ENCODE data around the gene KRTAP10-10.
"Not testable (repeated sequence)": the region's sequence is repeated elsewhere in the genome, so short reads cannot be mapped to it uniquely, and the experiment has no call there.

Gene KRTAP10-10

GRCh38 chr21:44681861-44682579 lies 44.9 kb downstream of the KRTAP10-10 start, which contains the start of gene KRTAP12-1:
TSS of gene KRTAP12-1 (minus strand) at chr21:44682163. CDS start at chr21:44682123, 40 bp downstream.
- H3K9me3 ChIP-seq (ENCODE audit: control insufficient read depth in 2 of 2, low read length in 2 of 2): no peaks in the 10 kb centered on the region
- no peaks in the 10 kb centered on the region for H3K36me3 ChIP-seq (ENCODE audit: control insufficient read depth in 2 of 2, insufficient read depth in 2 of 2, low read length in 2 of 2)
- H3K27ac ChIP-seq (ENCODE audit: low read depth in 2 of 2, low read length in 2 of 2): no peak within 1 kb of the TSS
- H3K9ac ChIP-seq (ENCODE audit: low read depth in 1 of 2, low read length in 2 of 2): no peak within 1 kb of the TSS
- H3K4me3 ChIP-seq (ENCODE audit: low read length in 2 of 2): no peak within 1 kb of the TSS
- no peaks in the 10 kb centered on the region for H3K4me1 ChIP-seq (ENCODE audit: control insufficient read depth in 2 of 2, insufficient read depth in 2 of 2, low read length in 2 of 2)
- peaks cover 0 to 5% of the 10 kb centered on the region in 2 donors for H3K27me3 ChIP-seq (ENCODE audit: control insufficient read depth in 2 of 2, insufficient read depth in 2 of 2, low read length in 2 of 2)

GRCh38 chr21:44682580-44683151 lies 45.5 kb downstream of the KRTAP10-10 start:
- no peaks in the 10 kb centered on the region for H3K4me1 ChIP-seq (ENCODE audit: control insufficient read depth in 2 of 2, insufficient read depth in 2 of 2, low read length in 2 of 2)
- H3K4me3 ChIP-seq (ENCODE audit: low read length in 2 of 2): no peak overlapping the region
- H3K9me3 ChIP-seq (ENCODE audit: control insufficient read depth in 2 of 2, low read length in 2 of 2): no peaks in the 10 kb centered on the region
- no peaks in the 10 kb centered on the region for H3K36me3 ChIP-seq (ENCODE audit: control insufficient read depth in 2 of 2, insufficient read depth in 2 of 2, low read length in 2 of 2)
- H3K9ac ChIP-seq (ENCODE audit: low read depth in 1 of 2, low read length in 2 of 2): no peak overlapping the region
- H3K27ac ChIP-seq (ENCODE audit: low read depth in 2 of 2, low read length in 2 of 2): no peak overlapping the region
- peaks cover 0 to 5% of the 10 kb centered on the region in 2 donors for H3K27me3 ChIP-seq (ENCODE audit: control insufficient read depth in 2 of 2, insufficient read depth in 2 of 2, low read length in 2 of 2)

GRCh38 chr21:44684077-44684476 lies 46.9 kb downstream of the KRTAP10-10 start:
- Histone ChIP-seq H3K27me3 (ENCODE audit: control insufficient read depth in 2 of 2, insufficient read depth in 2 of 2, low read length in 2 of 2) (peaks cover 0 to 5% of the 10 kb centered on the region in 2 donors), H3K9ac (ENCODE audit: low read depth in 1 of 2, low read length in 2 of 2) (no peak overlapping the region)

GRCh38 chr21:44684483-44684882 lies 47.3 kb downstream of the KRTAP10-10 start:
- Histone ChIP-seq H3K4me1 (ENCODE audit: control insufficient read depth in 2 of 2, insufficient read depth in 2 of 2, low read length in 2 of 2) (no peaks in the 10 kb centered on the region), H3K27ac (ENCODE audit: low read depth in 2 of 2, low read length in 2 of 2) (no peak overlapping the region), H3K9me3 (ENCODE audit: control insufficient read depth in 2 of 2, low read length in 2 of 2) (no peaks in the 10 kb centered on the region), H3K4me3 (ENCODE audit: low read length in 2 of 2) (no peak overlapping the region), H3K36me3 (ENCODE audit: control insufficient read depth in 2 of 2, insufficient read depth in 2 of 2, low read length in 2 of 2) (no peaks in the 10 kb centered on the region), H3K27me3 (ENCODE audit: control insufficient read depth in 2 of 2, insufficient read depth in 2 of 2, low read length in 2 of 2) (peaks cover 0 to 5% of the 10 kb centered on the region in 2 donors), H3K9ac (ENCODE audit: low read depth in 1 of 2, low read length in 2 of 2) (no peak overlapping the region)

More at GRCh38 chr21:44684077-44684476, 46.9 kb downstream of the KRTAP10-10 start:
- Histone ChIP-seq H3K9me3 (ENCODE audit: control insufficient read depth in 2 of 2, low read length in 2 of 2) (no peaks in the 10 kb centered on the region), H3K36me3 (ENCODE audit: control insufficient read depth in 2 of 2, insufficient read depth in 2 of 2, low read length in 2 of 2) (no peaks in the 10 kb centered on the region), H3K27ac (ENCODE audit: low read depth in 2 of 2, low read length in 2 of 2) (no peak overlapping the region), H3K4me1 (ENCODE audit: control insufficient read depth in 2 of 2, insufficient read depth in 2 of 2, low read length in 2 of 2) (no peaks in the 10 kb centered on the region), H3K4me3 (ENCODE audit: low read length in 2 of 2) (no peak overlapping the region)

- H3K36me3 ChIP-seq (ENCODE audit: control insufficient read depth in 2 of 2, insufficient read depth in 2 of 2, low read length in 2 of 2); H3K27me3 ChIP-seq (ENCODE audit: control insufficient read depth in 2 of 2, insufficient read depth in 2 of 2, low read length in 2 of 2); H3K9ac ChIP-seq (ENCODE audit: low read depth in 1 of 2, low read length in 2 of 2); H3K4me1 ChIP-seq (ENCODE audit: control insufficient read depth in 2 of 2, insufficient read depth in 2 of 2, low read length in 2 of 2); H3K27ac ChIP-seq (ENCODE audit: low read depth in 2 of 2, low read length in 2 of 2); H3K4me3 ChIP-seq (ENCODE audit: low read length in 2 of 2); H3K9me3 ChIP-seq (ENCODE audit: control insufficient read depth in 2 of 2, low read length in 2 of 2): not testable (repeated sequence)
These were observed 47.9 kb downstream of the KRTAP10-10 start for GRCh38 chr21:44685050-44685449.

- H3K27me3 ChIP-seq (ENCODE audit: control insufficient read depth in 2 of 2, insufficient read depth in 2 of 2, low read length in 2 of 2): peaks cover 4 to 6% of the 10 kb centered on the region in 2 donors
These were observed 49.0 kb downstream of the KRTAP10-10 start for GRCh38 chr21:44686000-44686781.

GRCh38 chr21:44686843-44687561 lies 49.8 kb downstream of the KRTAP10-10 start:
- Histone ChIP-seq H3K4me3 (ENCODE audit: low read length in 2 of 2) (no peak overlapping the region), H3K4me1 (ENCODE audit: control insufficient read depth in 2 of 2, insufficient read depth in 2 of 2, low read length in 2 of 2) (no peaks in the 10 kb centered on the region), H3K27ac (ENCODE audit: low read depth in 2 of 2, low read length in 2 of 2) (no peak overlapping the region), H3K27me3 (ENCODE audit: control insufficient read depth in 2 of 2, insufficient read depth in 2 of 2, low read length in 2 of 2) (peaks cover 4 to 6% of the 10 kb centered on the region in 2 donors), H3K9ac (ENCODE audit: low read depth in 1 of 2, low read length in 2 of 2) (no peak overlapping the region), H3K36me3 (ENCODE audit: control insufficient read depth in 2 of 2, insufficient read depth in 2 of 2, low read length in 2 of 2) (no peaks in the 10 kb centered on the region), H3K9me3 (ENCODE audit: control insufficient read depth in 2 of 2, low read length in 2 of 2) (no peaks in the 10 kb centered on the region)

More at GRCh38 chr21:44686000-44686781, 49.0 kb downstream of the KRTAP10-10 start:
- H3K4me1 ChIP-seq (ENCODE audit: control insufficient read depth in 2 of 2, insufficient read depth in 2 of 2, low read length in 2 of 2): no peaks in the 10 kb centered on the region
- no peak overlapping the region for H3K4me3 ChIP-seq (ENCODE audit: low read length in 2 of 2)
- H3K9ac ChIP-seq (ENCODE audit: low read depth in 1 of 2, low read length in 2 of 2): no peak overlapping the region
- H3K36me3 ChIP-seq (ENCODE audit: control insufficient read depth in 2 of 2, insufficient read depth in 2 of 2, low read length in 2 of 2): no peaks in the 10 kb centered on the region
- no peaks in the 10 kb centered on the region for H3K9me3 ChIP-seq (ENCODE audit: control insufficient read depth in 2 of 2, low read length in 2 of 2)
- H3K27ac ChIP-seq (ENCODE audit: low read depth in 2 of 2, low read length in 2 of 2): no peak overlapping the region

- H3K27ac ChIP-seq (ENCODE audit: low read depth in 2 of 2, low read length in 2 of 2): no peak overlapping the region
- no peaks in the 10 kb centered on the region for H3K36me3 ChIP-seq (ENCODE audit: control insufficient read depth in 2 of 2, insufficient read depth in 2 of 2, low read length in 2 of 2)
- H3K4me3 ChIP-seq (ENCODE audit: low read length in 2 of 2): no peak overlapping the region
- H3K27me3 ChIP-seq (ENCODE audit: control insufficient read depth in 2 of 2, insufficient read depth in 2 of 2, low read length in 2 of 2): peaks cover 4 to 6% of the 10 kb centered on the region in 2 donors
- H3K4me1 ChIP-seq (ENCODE audit: control insufficient read depth in 2 of 2, insufficient read depth in 2 of 2, low read length in 2 of 2): no peaks in the 10 kb centered on the region
- H3K9me3 ChIP-seq (ENCODE audit: control insufficient read depth in 2 of 2, low read length in 2 of 2): no peaks in the 10 kb centered on the region
- H3K9ac ChIP-seq (ENCODE audit: low read depth in 1 of 2, low read length in 2 of 2): no peak overlapping the region
These were observed 50.5 kb downstream of the KRTAP10-10 start for GRCh38 chr21:44687671-44688070.
